Measurements from ENCODE around the gene NLRP3. TPM values are rescaled to one million over a fixed set of nuclear protein-coding genes. Genes with fewer than 3 reads are reported as not detected.

NLRP3 gene
- total RNA-seq, 1 experiment from 2014 or later: not detected

GRCh38 chr1:247368490-247369145 is 47.4 kb upstream of the NLRP3 start:
- Histone ChIP-seq H3K4me3 (replicated peaks in 1 of 2; ENCODE audit: low read depth in 1 of 2, low read length in 2 of 2) (no peak overlapping the region), H4K20me1 (ENCODE audit: insufficient read depth) (no peaks in the 10 kb centered on the region), H3K4me2 (ENCODE audit: low read length) (no peak overlapping the region), H3K27me3 (ENCODE audit: insufficient read depth, low read length) (no peaks in the 10 kb centered on the region), H3K4me1 (ENCODE audit: control insufficient read depth in 1 of 2, insufficient read depth in 2 of 2, low read length in 2 of 2) (no peaks in the 10 kb centered on the region; a peak in 1 of 4 replicates), H3K27ac (ENCODE audit: low read depth, low read length) (no peak overlapping the region), H3K9me3 (ENCODE audit: control insufficient read depth in 1 of 2, insufficient read depth in 1 of 2, low read depth in 1 of 2, low read length in 2 of 2) (no peaks in the 10 kb centered on the region), H3K9ac (ENCODE audit: low read length) (no peak overlapping the region), H3K79me2 (ENCODE audit: insufficient read depth, low read length) (no peaks in the 10 kb centered on the region), H3K9me2 (ENCODE audit: insufficient read depth) (no peaks in the 10 kb centered on the region), H3K36me3 (ENCODE audit: control insufficient read depth in 1 of 2, insufficient read depth in 2 of 2, low read length in 2 of 2) (no peaks in the 10 kb centered on the region), H2AFZ (ENCODE audit: low read depth, low read length, poor library complexity, severe bottlenecking) (no peak overlapping the region)
- DNase-seq (ENCODE audit: low read depth, low spot score) (no peak), ATAC-seq (no peak)
- intact Hi-C loops (cut with micrococcal nuclease): no loop called here
- ChIA-PET RAD21 (ENCODE audit: low non-redundant PET in 1 of 2, low total read pairs in 2 of 2, uncharacterized antibody in 2 of 2, unreplicated experiment in 2 of 2) (no interaction called here), CTCF (no interaction called here), POLR2A (no interaction called here)
- no TSS peak for BruUV-seq (replicated peaks)
- no peak for TF ChIP-seq ZFX (IDR thresholded peaks at IDR 0.05)
- TF ChIP-seq REST (IDR thresholded peaks at IDR 0.05; ENCODE audit: low read depth): no peak
- TF ChIP-seq ZNF274 (IDR thresholded peaks at IDR 0.05; ENCODE audit: low read depth, low read length): no peak
- TF ChIP-seq CEBPB (IDR thresholded peaks at IDR 0.05; ENCODE audit: low read depth): no peak
- TF ChIP-seq POLR2A (IDR thresholded peaks at IDR 0.05; ENCODE audit: borderline replicate concordance, extremely low read depth, insufficient read depth, insufficient read length): no peak
- no peak for TF ChIP-seq SIN3A (IDR thresholded peaks at IDR 0.05; ENCODE audit: low read depth)
- TF ChIP-seq EZH2 (IDR thresholded peaks at IDR 0.05): no peak
- no peak for TF ChIP-seq YY1 (IDR thresholded peaks at IDR 0.05; ENCODE audit: extremely low read depth, insufficient replicate concordance, low read depth, low read length)
- no peak for TF ChIP-seq RAD21 (IDR thresholded peaks at IDR 0.05; ENCODE audit: low read depth)
- TF ChIP-seq CBX3 (IDR thresholded peaks at IDR 0.05; ENCODE audit: low read depth): no peak
- no peak for TF ChIP-seq TCF7L2 (IDR thresholded peaks at IDR 0.05; ENCODE audit: borderline replicate concordance, extremely low read depth, insufficient read depth, insufficient read length)
- no peak for TF ChIP-seq SP1 (IDR thresholded peaks at IDR 0.05; ENCODE audit: low read depth)
- no peak for TF ChIP-seq POLR2AphosphoS5 (IDR thresholded peaks at IDR 0.05; ENCODE audit: low read depth, low read length)
- no peak for TF ChIP-seq JUND (IDR thresholded peaks at IDR 0.05)
- TF ChIP-seq SRF (IDR thresholded peaks at IDR 0.05; ENCODE audit: low read depth): no peak
- TF ChIP-seq EGR1 (IDR thresholded peaks at IDR 0.05; ENCODE audit: low read depth): no peak
- no peak for TF ChIP-seq CTCF (IDR thresholded peaks at IDR 0.05 in 2 of 3, conservative IDR thresholded peaks at IDR 0.05 in 1 of 3; ENCODE audit: borderline replicate concordance in 1 of 3, insufficient read depth in 1 of 3, low read depth in 2 of 3, low read length in 2 of 3)
- TF ChIP-seq ATF3 (IDR thresholded peaks at IDR 0.05): no peak
- TF ChIP-seq EZH2phosphoT487 (IDR thresholded peaks at IDR 0.05; ENCODE audit: borderline replicate concordance): no peak

Measured in HCT116 (cell line).